HepG2 (cell line): Measurements from ENCODE around the gene ZNF48. TPM values are rescaled to one million over a fixed set of nuclear protein-coding genes. Genes with fewer than 3 reads are reported as not detected.

Source experiments
- ATF7-NPFF ChIP-seq: sonication (generic); formaldehyde crosslinking; IDR thresholded peaks from 2 replicates; pipeline ENCODE4 v1.8.1; 2023; ENCODE audit warnings: mild to moderate bottlenecking, low read depth, missing genetic modification reagents, moderate library complexity
- CBX5 ChIP-seq: sonication (generic); formaldehyde crosslinking; IDR thresholded peaks from 2 replicates; pipeline ENCODE4 v1.4.0; 2020; ENCODE audit warnings: missing genetic modification reagents, borderline replicate concordance
- CC2D1A ChIP-seq: sonication (generic); formaldehyde crosslinking; IDR thresholded peaks from 2 replicates; pipeline ENCODE4 v1.8.1; 2023; ENCODE audit warnings: mild to moderate bottlenecking, missing genetic modification reagents
- CEBPB ChIP-seq: IDR thresholded peaks from 2 replicates; pipeline ENCODE4 v1.6.1; 2011; ENCODE audit warnings: low read depth, low read length, improper control_type of control experiment, borderline replicate concordance
- CHD4 ChIP-seq: fragments of 200-600 bp; sonication (generic); IDR thresholded peaks from 2 replicates; pipeline ENCODE4 v1.7.0; 2017; ENCODE audit warnings: mild to moderate bottlenecking, low read length, borderline replicate concordance
- ELF1 ChIP-seq: sonication (generic); formaldehyde crosslinking; IDR thresholded peaks from 2 replicates; pipeline ENCODE4 v1.4.0; 2020; ENCODE audit warnings: missing genetic modification reagents
- FOSL2 ChIP-seq: sonication (generic); formaldehyde crosslinking; IDR thresholded peaks from 2 replicates; pipeline ENCODE4 v1.4.0; 2020; ENCODE audit warnings: missing genetic modification reagents
- GZF1 ChIP-seq: sonication (generic); formaldehyde crosslinking; IDR thresholded peaks from 2 replicates; pipeline ENCODE4 v1.5.1; 2020; ENCODE audit warnings: mild to moderate bottlenecking, missing genetic modification reagents
- KMT2B ChIP-seq: IDR thresholded peaks from 2 replicates; pipeline ENCODE4 v1.6.1; 2016; ENCODE audit warnings: missing genetic modification reagents, missing compliant biosample characterization
- MYC ChIP-seq: sonication (generic); formaldehyde crosslinking; IDR thresholded peaks from 2 replicates; pipeline ENCODE4 v1.9.0; 2021; ENCODE audit warnings: missing genetic modification reagents, borderline replicate concordance
- NCOA1 ChIP-seq: sonication (generic); formaldehyde crosslinking; IDR thresholded peaks from 2 replicates; pipeline ENCODE4 v1.9.0; 2021; ENCODE audit warnings: missing genetic modification reagents
- NCOA5 ChIP-seq: sonication (generic); formaldehyde crosslinking; IDR thresholded peaks from 2 replicates; pipeline ENCODE4 v1.4.0; 2020; ENCODE audit warnings: missing genetic modification reagents
- NFRKB ChIP-seq: fragments of 450-650 bp; IDR thresholded peaks from 2 replicates; pipeline ENCODE4 v1.6.1; 2017
- PCBP2 ChIP-seq: fragments of 200-400 bp; formaldehyde crosslinking; optimal IDR thresholded peaks from 2 replicates; pipeline ENCODE3; 2018; ENCODE audit warnings: low read length, low read depth; ENCODE audit not compliant: poor library complexity, severe bottlenecking
- U2AF1 ChIP-seq: fragments of 200-400 bp; formaldehyde crosslinking; optimal IDR thresholded peaks from 2 replicates; pipeline ENCODE3; 2017; ENCODE audit warnings: mild to moderate bottlenecking, low read depth, low read length
- ZBTB21 ChIP-seq: sonication (generic); formaldehyde crosslinking; IDR thresholded peaks from 2 replicates; pipeline ENCODE4 v1.4.0; 2020; ENCODE audit warnings: missing genetic modification reagents
- ZNF329 ChIP-seq: sonication (generic); formaldehyde crosslinking; IDR thresholded peaks from 2 replicates; pipeline ENCODE4 v1.9.0; 2021; ENCODE audit warnings: low read depth, mild to moderate bottlenecking, missing genetic modification reagents
- ZNF564 ChIP-seq: sonication (generic); formaldehyde crosslinking; IDR thresholded peaks from 2 replicates; pipeline ENCODE4 v1.8.1; 2023; ENCODE audit warnings: mild to moderate bottlenecking, missing genetic modification reagents
- ZNF720 ChIP-seq: sonication (generic); formaldehyde crosslinking; IDR thresholded peaks from 2 replicates; pipeline ENCODE4 v1.4.0; 2020; ENCODE audit warnings: missing genetic modification reagents
- ZNF839 ChIP-seq: sonication (generic); formaldehyde crosslinking; IDR thresholded peaks from 2 replicates; pipeline ENCODE4 v1.4.0; 2020; ENCODE audit warnings: missing genetic modification reagents, mild to moderate bottlenecking, borderline replicate concordance
- polyA plus RNA-seq, 8 experiments: library from polyadenylated mRNA; depleted of rRNA in 3 of 8; stranded (reverse) in 7 of 8; unstranded in 1 of 8; fragments of >200 nt; fragmentation: Illumina TruSeq in 4 of 8; extraction: Trizol in 4 of 8; gene quantifications; 2 replicates each; pipeline versions ENCODE4 v1.2.1 to v1.2.3, GENCODE V29; 2011 to 2016; ENCODE audit warnings: low read depth in 4 of 8, missing spikeins in 1 of 8, mixed read lengths in 1 of 8; ENCODE audit not compliant: insufficient read depth in 1 of 8
- total RNA-seq, 5 experiments: library from RNA; depleted of rRNA; stranded (reverse); fragments of >200 nt; fragmentation: Illumina TruSeq; extraction: Trizol; gene quantifications; 2 replicates each; pipeline ENCODE4 v1.2.3, GENCODE V29; 2016; ENCODE audit warnings: low read depth in 1 of 5
- TF ChIP-seq, protein P1 (sequence below): IDR thresholded peaks from 2 replicates; pipeline ENCODE4 v1.6.1; 2018; ENCODE audit warnings: missing genetic modification reagents
- TF ChIP-seq, protein P2 (sequence below): sonication (generic); formaldehyde crosslinking; conservative IDR thresholded peaks from 2 replicates; pipeline ENCODE4 v1.4.0; 2020; ENCODE audit warnings: missing genetic modification reagents
- TF ChIP-seq, protein P3 (sequence below): sonication (generic); formaldehyde crosslinking; IDR thresholded peaks from 2 replicates; pipeline ENCODE4 v1.8.0; 2022; ENCODE audit warnings: mild to moderate bottlenecking, missing genetic modification reagents, moderate library complexity
- TF ChIP-seq, protein P4 (sequence below): sonication (generic); formaldehyde crosslinking; IDR thresholded peaks from 2 replicates; pipeline ENCODE4 v1.9.0; 2022; ENCODE audit warnings: missing genetic modification reagents, mild to moderate bottlenecking, borderline replicate concordance

The ZNF48 gene
- total and polyA plus RNA-seq, 2 of the 13 experiments (the other 11 are each of a cell fraction or from before 2014, with no cell fraction given) = 9.9 to 12.3 TPM

DNA sequence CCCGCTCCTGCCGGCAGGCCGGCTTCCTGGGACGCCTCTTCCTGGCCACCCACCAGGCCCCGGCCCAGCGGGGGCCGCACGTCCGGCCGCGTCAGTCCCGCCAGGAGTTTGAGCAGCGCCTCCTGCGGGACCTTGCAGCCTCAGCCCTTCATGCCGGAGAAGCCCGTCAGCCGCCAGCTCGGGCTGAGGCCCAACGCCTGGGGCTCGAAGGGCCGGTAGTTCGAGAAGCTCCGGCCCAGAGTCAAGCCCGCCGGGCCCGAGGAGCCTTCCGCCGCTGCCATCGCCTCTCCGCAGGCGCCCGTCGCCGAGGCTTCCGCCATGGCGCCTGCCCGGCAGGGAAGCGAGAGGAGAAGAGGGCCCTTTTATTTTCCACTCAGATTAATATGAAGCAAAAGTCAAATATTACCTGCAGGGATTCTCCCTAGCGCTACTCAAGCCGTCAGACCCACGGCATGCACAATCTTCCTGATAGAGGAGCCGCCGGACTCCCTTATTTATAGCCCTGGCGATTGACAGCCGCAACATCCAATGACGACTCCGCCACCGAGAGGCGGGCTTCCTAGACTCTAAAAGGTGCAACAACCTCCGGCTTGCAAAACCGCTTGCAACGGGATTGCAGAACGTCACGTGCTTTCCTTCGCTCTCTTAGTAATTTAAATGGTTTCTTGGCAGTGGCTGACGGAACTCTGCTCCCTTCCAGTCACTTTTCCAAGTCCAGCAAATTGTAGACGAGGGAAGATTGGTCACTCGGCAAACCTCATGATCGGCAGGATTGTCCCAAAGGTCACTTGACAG is 50.4 kb downstream of the ZNF48 start, which contains the start of gene SEPHS2 (continued):
- TF ChIP-seq, protein P1, sequence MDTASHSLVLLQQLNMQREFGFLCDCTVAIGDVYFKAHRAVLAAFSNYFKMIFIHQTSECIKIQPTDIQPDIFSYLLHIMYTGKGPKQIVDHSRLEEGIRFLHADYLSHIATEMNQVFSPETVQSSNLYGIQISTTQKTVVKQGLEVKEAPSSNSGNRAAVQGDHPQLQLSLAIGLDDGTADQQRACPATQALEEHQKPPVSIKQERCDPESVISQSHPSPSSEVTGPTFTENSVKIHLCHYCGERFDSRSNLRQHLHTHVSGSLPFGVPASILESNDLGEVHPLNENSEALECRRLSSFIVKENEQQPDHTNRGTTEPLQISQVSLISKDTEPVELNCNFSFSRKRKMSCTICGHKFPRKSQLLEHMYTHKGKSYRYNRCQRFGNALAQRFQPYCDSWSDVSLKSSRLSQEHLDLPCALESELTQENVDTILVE (CRISPR knock-in tag) = peak; percentile 23; the same call in 1 of the 2 replicates
- TF ChIP-seq CC2D1A (CRISPR knock-in tag) (no peak), ZNF839 (CRISPR knock-in tag) (no peak), CEBPB (peak; percentile 96), ZNF720 (no peak), U2AF1 (no peak), NFRKB (no peak), NCOA1 (CRISPR knock-in tag) (peak; percentile 37; the same call in 1 of the 2 replicates), CHD4 (no peak), GZF1 (CRISPR knock-in tag) (no peak), MYC (CRISPR knock-in tag) (peak; percentile 69), ATF7-NPFF (CRISPR knock-in tag) (peak; percentile 51; the same call in 1 of the 2 replicates), ZBTB21 (CRISPR knock-in tag) (peak; percentile 2; the same call in 1 of the 2 replicates), PCBP2 (no peak), CBX5 (CRISPR knock-in tag) (no peak), FOSL2 (CRISPR knock-in tag) (peak; percentile 65; the same call in 1 of the 2 replicates), NCOA5 (CRISPR knock-in tag) (no peak), ZNF564 (CRISPR knock-in tag) (no peak), KMT2B (CRISPR knock-in tag) (no peak), ZNF329 (no peak), ELF1 (CRISPR knock-in tag) (peak; percentile 76)
- TF ChIP-seq, protein P2, sequence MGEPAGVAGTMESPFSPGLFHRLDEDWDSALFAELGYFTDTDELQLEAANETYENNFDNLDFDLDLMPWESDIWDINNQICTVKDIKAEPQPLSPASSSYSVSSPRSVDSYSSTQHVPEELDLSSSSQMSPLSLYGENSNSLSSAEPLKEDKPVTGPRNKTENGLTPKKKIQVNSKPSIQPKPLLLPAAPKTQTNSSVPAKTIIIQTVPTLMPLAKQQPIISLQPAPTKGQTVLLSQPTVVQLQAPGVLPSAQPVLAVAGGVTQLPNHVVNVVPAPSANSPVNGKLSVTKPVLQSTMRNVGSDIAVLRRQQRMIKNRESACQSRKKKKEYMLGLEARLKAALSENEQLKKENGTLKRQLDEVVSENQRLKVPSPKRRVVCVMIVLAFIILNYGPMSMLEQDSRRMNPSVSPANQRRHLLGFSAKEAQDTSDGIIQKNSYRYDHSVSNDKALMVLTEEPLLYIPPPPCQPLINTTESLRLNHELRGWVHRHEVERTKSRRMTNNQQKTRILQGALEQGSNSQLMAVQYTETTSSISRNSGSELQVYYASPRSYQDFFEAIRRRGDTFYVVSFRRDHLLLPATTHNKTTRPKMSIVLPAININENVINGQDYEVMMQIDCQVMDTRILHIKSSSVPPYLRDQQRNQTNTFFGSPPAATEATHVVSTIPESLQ (CRISPR knock-in tag) = no peak
- TF ChIP-seq, protein P3, sequence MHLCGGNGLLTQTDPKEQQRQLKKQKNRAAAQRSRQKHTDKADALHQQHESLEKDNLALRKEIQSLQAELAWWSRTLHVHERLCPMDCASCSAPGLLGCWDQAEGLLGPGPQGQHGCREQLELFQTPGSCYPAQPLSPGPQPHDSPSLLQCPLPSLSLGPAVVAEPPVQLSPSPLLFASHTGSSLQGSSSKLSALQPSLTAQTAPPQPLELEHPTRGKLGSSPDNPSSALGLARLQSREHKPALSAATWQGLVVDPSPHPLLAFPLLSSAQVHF (CRISPR knock-in tag) = no peak
- TF ChIP-seq, protein P4, sequence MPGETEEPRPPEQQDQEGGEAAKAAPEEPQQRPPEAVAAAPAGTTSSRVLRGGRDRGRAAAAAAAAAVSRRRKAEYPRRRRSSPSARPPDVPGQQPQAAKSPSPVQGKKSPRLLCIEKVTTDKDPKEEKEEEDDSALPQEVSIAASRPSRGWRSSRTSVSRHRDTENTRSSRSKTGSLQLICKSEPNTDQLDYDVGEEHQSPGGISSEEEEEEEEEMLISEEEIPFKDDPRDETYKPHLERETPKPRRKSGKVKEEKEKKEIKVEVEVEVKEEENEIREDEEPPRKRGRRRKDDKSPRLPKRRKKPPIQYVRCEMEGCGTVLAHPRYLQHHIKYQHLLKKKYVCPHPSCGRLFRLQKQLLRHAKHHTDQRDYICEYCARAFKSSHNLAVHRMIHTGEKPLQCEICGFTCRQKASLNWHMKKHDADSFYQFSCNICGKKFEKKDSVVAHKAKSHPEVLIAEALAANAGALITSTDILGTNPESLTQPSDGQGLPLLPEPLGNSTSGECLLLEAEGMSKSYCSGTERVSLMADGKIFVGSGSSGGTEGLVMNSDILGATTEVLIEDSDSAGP (CRISPR knock-in tag) = peak; percentile 96
